ENCODE results near the gene COMMD7.
"Not testable (repeated sequence)": the region's sequence is repeated elsewhere in the genome, so short reads cannot be mapped to it uniquely, and the experiment has no call there.

DNA sequence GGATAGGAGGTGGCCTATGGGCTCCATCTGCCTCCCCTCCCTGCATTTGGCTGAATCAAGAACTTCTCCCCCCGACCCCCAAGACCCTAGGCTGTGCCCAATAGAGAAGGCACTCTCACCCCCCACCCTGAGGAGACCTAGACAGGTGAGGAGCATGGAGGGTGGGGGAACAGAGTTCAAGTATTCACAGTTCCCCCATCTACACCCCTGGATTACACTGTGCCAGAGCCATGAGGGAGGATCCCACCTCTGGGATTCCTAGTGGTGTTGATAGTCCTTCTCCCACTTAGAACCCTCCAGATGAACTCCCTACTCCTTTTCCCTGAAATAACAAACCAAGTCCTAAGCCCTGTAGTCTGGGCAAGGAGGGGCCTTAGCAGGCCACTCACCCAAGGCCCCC is 54.3 kb downstream of the COMMD7 start:
- TF ChIP-seq CTCF (conservative IDR thresholded peaks at IDR 0.05; ENCODE audit: low read depth, low read length); EZH2 (IDR thresholded peaks at IDR 0.05; ENCODE audit: borderline replicate concordance, low read depth, low read length, poor library complexity, severe bottlenecking): not testable (repeated sequence)
